ENCODE results near the gene RSF1.

Gene RSF1

GRCh38 chr11:77672264-77672663 lies 148.3 kb downstream of the RSF1 start:
- DNase-seq (ENCODE audit: low spot score): peak; percentile 48

GRCh38 chr11:77669848-77670511 lies 150.5 kb downstream of the RSF1 start:
- no peak for DNase-seq (ENCODE audit: low spot score)

DNA sequence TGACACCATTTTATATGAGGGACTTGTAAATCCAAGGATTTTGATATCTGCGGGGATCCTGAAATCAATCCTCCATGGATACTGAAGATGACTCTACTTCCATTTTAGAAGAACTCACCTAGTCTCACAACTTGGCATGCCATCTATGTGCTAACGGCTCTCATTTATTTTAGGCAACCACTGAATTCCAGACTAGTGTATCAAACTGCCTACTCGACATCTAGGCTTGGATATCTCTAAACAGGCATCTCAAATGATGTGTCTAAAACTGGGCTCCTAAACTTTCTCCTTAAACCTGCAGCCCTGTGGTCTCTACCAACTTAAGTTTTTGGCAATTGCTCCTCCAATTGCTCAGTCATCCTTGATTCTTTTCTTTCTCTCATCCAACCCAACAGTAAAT lies 151.8 kb downstream of the RSF1 start:
- peak; percentile 11 for DNase-seq (ENCODE audit: low spot score)

DNA sequence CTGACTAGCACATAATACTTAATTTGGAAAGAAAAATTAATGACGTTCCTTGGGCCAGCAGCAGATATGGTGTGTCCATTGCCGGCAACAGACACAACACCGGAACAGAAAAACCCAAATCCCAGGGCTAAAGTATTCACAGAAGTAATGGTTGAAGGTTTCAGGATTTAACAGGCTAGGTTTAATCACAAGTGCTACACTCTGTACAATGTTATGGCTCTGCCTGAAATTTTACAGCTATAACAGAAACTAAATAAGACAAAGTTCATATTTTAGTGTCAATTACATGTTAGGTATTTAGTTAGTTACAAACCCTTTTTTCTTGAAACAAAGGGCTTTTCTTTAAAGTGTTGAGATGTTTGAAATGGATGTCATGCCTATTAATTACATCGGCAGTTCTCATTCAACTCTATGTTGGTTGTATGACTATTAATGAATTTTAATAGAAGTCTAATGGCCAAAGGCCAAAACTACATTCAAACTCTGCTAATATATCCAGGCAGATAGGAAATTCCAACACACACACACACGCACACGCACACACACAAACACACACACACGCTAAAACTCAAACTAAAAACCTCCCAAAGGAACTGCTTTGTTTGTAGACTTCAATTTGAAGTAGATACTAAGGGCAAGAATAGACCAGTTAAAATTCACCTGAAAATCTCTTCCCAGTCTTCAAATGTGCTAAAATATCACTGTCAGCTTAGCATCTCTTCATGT lies 155.1 kb downstream of the RSF1 start:
- no peak for DNase-seq (ENCODE audit: low spot score)

GRCh38 chr11:77661670-77662069 lies 158.9 kb downstream of the RSF1 start:
- no peak for DNase-seq (ENCODE audit: low spot score)

GRCh38 chr11:77660947-77661346 lies 159.6 kb downstream of the RSF1 start:
- no peak for DNase-seq (ENCODE audit: low spot score)

GRCh38 chr11:77658213-77659013 lies 162.1 kb downstream of the RSF1 start:
- peak; percentile 53 for DNase-seq (ENCODE audit: low spot score)

DNA sequence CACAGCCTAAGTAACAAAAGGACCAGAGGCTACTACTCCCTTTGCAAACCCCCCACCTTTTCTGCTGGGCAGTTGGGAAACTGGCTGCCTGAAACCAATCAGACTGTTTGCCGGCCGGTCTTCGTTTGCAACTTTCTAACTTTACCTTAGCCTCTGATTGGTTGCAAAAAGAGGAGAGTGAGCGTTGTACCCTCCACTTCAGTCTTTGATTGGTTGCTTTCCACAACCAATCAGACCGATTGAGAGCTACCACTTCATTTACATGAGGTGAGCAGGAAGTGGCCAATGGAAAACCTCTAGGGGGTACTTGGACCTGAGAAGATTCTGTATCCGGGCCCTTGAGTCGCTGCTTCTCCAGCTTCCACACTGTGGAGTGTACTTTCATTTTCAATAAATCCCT lies 164.2 kb downstream of the RSF1 start:
- DNase-seq (ENCODE audit: low spot score): no peak

GRCh38 chr11:77654770-77655434 lies 165.6 kb downstream of the RSF1 start:
- no peak for DNase-seq (ENCODE audit: low spot score)

- no peak for DNase-seq (ENCODE audit: low spot score)
These were observed 170.4 kb downstream of the RSF1 start for GRCh38 chr11:77650123-77650522.

DNA sequence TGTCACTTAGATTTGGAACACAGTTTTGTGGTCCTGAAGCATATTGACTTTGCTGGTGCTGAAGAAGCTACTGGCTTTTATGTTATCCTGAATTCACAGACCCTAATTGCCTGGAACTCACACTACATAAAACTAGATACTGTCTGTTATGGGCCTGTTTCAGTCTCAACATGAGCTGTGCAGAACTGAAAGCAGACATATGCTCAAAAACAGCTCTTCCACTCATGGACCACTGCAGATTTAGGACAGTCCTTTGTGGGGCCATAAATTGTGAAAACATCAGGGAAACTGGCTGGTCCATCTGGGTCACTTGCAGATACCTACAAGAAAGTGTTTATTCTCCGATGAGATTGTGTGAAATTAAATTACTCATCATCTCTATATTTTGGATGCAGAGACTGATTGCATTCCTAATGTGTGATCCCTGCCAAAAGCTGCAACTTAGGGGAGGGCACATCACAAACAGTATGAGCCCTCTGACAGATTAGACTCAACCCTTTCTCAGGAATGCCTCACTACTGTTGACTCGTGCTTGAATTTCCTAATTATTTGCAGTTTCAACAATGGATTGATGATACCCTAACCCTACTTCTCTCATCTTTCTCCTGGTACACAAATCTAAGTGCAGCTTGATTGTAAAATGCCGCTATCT lies 172.7 kb downstream of the RSF1 start:
- peak; percentile 43 for DNase-seq (ENCODE audit: low spot score)

GRCh38 chr11:77644887-77645286 lies 175.6 kb downstream of the RSF1 start:
- no peak for DNase-seq (ENCODE audit: low spot score)

- DNase-seq (ENCODE audit: low spot score): no peak
These were observed 178.3 kb downstream of the RSF1 start for GRCh38 chr11:77642228-77642627.

GRCh38 chr11:77637345-77638165 lies 183.0 kb downstream of the RSF1 start, which contains the start of gene CLNS1A:
Gene CLNS1A, minus strand, starts transcription at chr11:77637794. Its CDS starts 80 bp downstream, at chr11:77637714.
- peak; percentile 91 for DNase-seq (ENCODE audit: low spot score)

DNA sequence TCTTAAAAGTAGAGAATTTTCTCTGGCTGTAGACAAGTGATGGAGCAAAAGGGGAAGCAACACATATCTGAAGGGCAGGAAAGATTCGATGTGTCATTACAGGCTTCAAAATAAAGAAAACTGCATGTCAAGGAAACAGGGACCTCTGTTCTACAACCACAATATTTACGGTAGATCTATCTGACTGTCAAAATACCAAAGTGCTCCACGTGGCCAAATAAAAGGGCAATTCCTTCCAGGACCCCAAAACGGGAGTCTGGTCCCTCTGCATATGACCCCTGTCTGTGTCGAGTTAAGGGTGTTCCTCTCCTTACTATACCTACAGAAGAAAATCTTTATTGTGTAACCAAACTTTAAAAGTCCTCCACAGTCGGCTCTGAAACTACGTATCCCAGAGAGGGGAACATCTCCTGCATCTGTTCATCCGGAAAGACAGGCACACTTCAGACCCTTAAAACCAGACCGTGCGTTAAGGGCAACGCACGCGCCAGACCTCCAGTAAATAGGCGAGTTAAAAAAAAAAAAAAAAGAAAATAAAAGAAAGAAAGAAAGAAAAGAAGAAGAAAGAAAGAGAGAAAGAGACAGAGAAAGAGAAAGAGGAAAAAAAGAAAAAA lies 183.7 kb downstream of the RSF1 start:
- peak; percentile 10 for DNase-seq (ENCODE audit: low spot score)

- peak; percentile 24 for DNase-seq (ENCODE audit: low spot score)
These were observed 186.6 kb downstream of the RSF1 start for GRCh38 chr11:77633926-77634325.

DNA sequence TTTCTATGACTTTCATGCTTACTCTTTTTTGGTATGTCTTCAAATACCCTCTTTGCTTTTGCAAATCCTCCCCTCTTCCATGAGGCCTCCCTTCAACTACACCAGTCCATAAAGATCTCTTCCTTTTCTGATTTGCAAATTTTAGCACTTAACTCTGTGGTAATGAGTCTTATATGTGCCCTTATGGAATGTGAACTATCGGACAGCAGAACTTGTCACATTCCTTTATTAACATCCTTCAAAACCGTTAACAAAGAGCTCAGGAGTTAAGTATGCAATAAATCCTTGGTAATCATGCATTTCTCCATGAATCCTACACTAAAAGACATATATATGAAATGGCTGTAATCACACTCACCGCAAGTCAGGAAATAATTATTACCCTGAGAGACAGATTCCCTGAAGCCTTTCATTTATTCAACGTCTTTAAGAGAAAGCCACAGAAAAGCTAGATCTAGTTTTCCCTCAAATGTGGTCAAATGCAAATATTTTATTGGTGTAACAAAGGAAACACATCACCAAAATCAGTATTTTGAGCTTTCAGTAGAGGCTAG lies 190.3 kb downstream of the RSF1 start:
- no peak for DNase-seq (ENCODE audit: low spot score)

DNA sequence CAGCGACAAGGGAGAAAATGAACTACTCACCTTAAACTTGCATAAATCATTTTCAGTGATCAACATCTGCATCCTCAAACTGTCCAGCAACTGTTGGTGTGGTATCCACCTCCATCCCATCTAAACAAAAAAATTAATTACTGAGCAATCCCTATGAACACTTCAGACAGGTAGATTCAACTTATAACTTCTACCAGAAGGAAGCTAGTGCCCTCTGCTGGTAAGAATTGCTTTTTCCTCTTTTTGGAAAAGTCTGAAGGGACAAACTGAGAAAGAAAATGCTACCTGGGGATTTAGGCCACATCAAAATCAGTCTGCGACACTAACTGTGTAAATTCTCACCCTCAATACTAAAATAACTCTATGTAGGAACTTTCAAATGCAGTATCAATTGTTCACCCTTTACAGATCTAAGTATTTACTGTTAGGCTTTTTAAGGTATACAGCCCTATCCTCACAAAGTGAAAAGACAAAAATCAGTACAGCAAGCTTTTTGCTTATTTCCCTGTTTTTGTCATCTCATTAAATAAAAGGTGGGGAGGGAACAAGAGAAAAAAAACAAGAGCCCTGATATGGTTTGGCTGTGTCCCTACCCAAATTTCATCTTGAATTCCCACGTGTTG lies 200.8 kb downstream of the RSF1 start:
- peak; percentile 33 for DNase-seq (ENCODE audit: low spot score)

GRCh38 chr11:77617892-77618291 lies 202.6 kb downstream of the RSF1 start:
- DNase-seq (ENCODE audit: low spot score): peak; percentile 36

- no peak for DNase-seq (ENCODE audit: low spot score)
These were observed 208.6 kb downstream of the RSF1 start for GRCh38 chr11:77611921-77612320.
